Fibroblast of lung (primary cell): ENCODE results near the gene RAB8A.

Experiments
- CTCF ChIP-seq, 2 donors: IDR thresholded peaks in 1 of 2; conservative IDR thresholded peaks in 1 of 2; 1 replicate in 1 of 2; 2 replicates in 1 of 2; pipeline ENCODE4 v1.5.1; 2011 to 2012; ENCODE audit warnings: low read length in 2 of 2, control low read depth in 1 of 2, inconsistent platforms in 1 of 2, low read depth in 1 of 2, mild to moderate bottlenecking in 1 of 2
- EZH2 ChIP-seq: IDR thresholded peaks from 2 replicates; pipeline ENCODE4 v1.5.1; 2012; ENCODE audit warnings: low read length, control low read depth, mild to moderate bottlenecking; ENCODE audit errors: missing control alignments

GRCh38 chr19:16160445-16160942, 48.8 kb downstream of the RAB8A start:
- TF ChIP-seq CTCF (conservative IDR thresholded peaks at IDR 0.05 in 1 of 2, IDR thresholded peaks at IDR 0.05 in 1 of 2; ENCODE audit: low read depth in 1 of 2, low read length in 2 of 2), result no peak
- TF ChIP-seq EZH2, result no peak
